ENCODE data around the gene TMEM192. TPM values are rescaled to one million over a fixed set of nuclear protein-coding genes. Genes with fewer than 3 reads are reported as not detected.
A peak's percentile ranks its signal among the peaks of the same experiment; 100 is the strongest.
"Not testable (repeated sequence)": the region's sequence is repeated elsewhere in the genome, so short reads cannot be mapped to it uniquely, and the experiment has no call there.

The TMEM192 gene
- total RNA-seq = 12.0 TPM
- 14.8 TPM for polyA plus RNA-seq

- Histone ChIP-seq H3K4me3 (ENCODE audit: low read depth, low read length) (peak within 1 kb of the TSS; percentile 87), H3K27ac (ENCODE audit: low read depth) (peak within 1 kb of the TSS; percentile 81), H3K4me1 (ENCODE audit: insufficient read depth) (no peaks in the 10 kb centered on the region), H3K36me3 (ENCODE audit: insufficient read depth) (no peaks in the 10 kb centered on the region)
- DNase-seq (ENCODE audit: extremely low spot score) = peak; percentile 83
- WGBS = under 1% methylated on average over 66 of the region's 66 CpGs
These were observed at the start of gene TMEM192 for GRCh38 chr4:165112368-165113121. TMEM192 (minus strand) TSS chr4:165112860; CDS start chr4:165112773, 87 bp downstream.

- no peaks in the 10 kb centered on the region for H3K36me3 ChIP-seq (ENCODE audit: insufficient read depth)
- H3K4me1 ChIP-seq (ENCODE audit: insufficient read depth) = no peaks in the 10 kb centered on the region
- no peak for DNase-seq (ENCODE audit: extremely low spot score)
- no peak overlapping the region for H3K4me3 ChIP-seq (ENCODE audit: low read depth, low read length)
- no peak overlapping the region for H3K27ac ChIP-seq (ENCODE audit: low read depth)
These were observed 46.1 kb upstream of the TMEM192 start for GRCh38 chr4:165158762-165159161.

- Histone ChIP-seq H3K36me3 (ENCODE audit: insufficient read depth) (no peaks in the 10 kb centered on the region), H3K4me3 (ENCODE audit: low read depth, low read length) (no peak overlapping the region), H3K27ac (ENCODE audit: low read depth) (no peak overlapping the region), H3K4me1 (ENCODE audit: insufficient read depth) (no peaks in the 10 kb centered on the region)
- no peak for DNase-seq (ENCODE audit: extremely low spot score)
- WGBS = 95% methylated on average over 2 of the region's 2 CpGs
These were observed 44.2 kb upstream of the TMEM192 start for GRCh38 chr4:165156906-165157305.

GRCh38 chr4:165154482-165154881 lies 41.8 kb upstream of the TMEM192 start:
- Histone ChIP-seq H3K36me3 (ENCODE audit: insufficient read depth) (no peaks in the 10 kb centered on the region), H3K4me3 (ENCODE audit: low read depth, low read length) (no peak overlapping the region), H3K27ac (ENCODE audit: low read depth) (no peak overlapping the region), H3K4me1 (ENCODE audit: insufficient read depth) (no peaks in the 10 kb centered on the region)
- no peak for DNase-seq (ENCODE audit: extremely low spot score)

GRCh38 chr4:165152527-165152926 lies 39.9 kb upstream of the TMEM192 start:
- Histone ChIP-seq H3K4me3 (ENCODE audit: low read depth, low read length) (no peak overlapping the region), H3K36me3 (ENCODE audit: insufficient read depth) (no peaks in the 10 kb centered on the region), H3K27ac (ENCODE audit: low read depth) (no peak overlapping the region), H3K4me1 (ENCODE audit: insufficient read depth) (no peaks in the 10 kb centered on the region)
- DNase-seq (ENCODE audit: extremely low spot score) = peak; percentile 41
- 21% methylated on average over 4 of the region's 4 CpGs for WGBS

- DNase-seq (ENCODE audit: extremely low spot score) = no peak
- no peaks in the 10 kb centered on the region for H3K36me3 ChIP-seq (ENCODE audit: insufficient read depth)
- no peak overlapping the region for H3K27ac ChIP-seq (ENCODE audit: low read depth)
- H3K4me1 ChIP-seq (ENCODE audit: insufficient read depth) = no peaks in the 10 kb centered on the region
- no peak overlapping the region for H3K4me3 ChIP-seq (ENCODE audit: low read depth, low read length)
These were observed 39.1 kb upstream of the TMEM192 start for GRCh38 chr4:165151734-165152133.

- Histone ChIP-seq H3K4me3 (ENCODE audit: low read depth, low read length) (no peak overlapping the region), H3K4me1 (ENCODE audit: insufficient read depth) (no peaks in the 10 kb centered on the region), H3K27ac (ENCODE audit: low read depth) (no peak overlapping the region), H3K36me3 (ENCODE audit: insufficient read depth) (no peaks in the 10 kb centered on the region)
- WGBS = 89% methylated on average over 3 of the region's 3 CpGs
- DNase-seq (ENCODE audit: extremely low spot score) = no peak
These were observed 37.9 kb upstream of the TMEM192 start for GRCh38 chr4:165150545-165150944.

GRCh38 chr4:165138843-165139242 lies 26.2 kb upstream of the TMEM192 start:
- H3K4me1 ChIP-seq (ENCODE audit: insufficient read depth) = no peaks in the 10 kb centered on the region
- H3K27ac ChIP-seq (ENCODE audit: low read depth) = no peak overlapping the region
- H3K36me3 ChIP-seq (ENCODE audit: insufficient read depth) = no peaks in the 10 kb centered on the region
- no peak for DNase-seq (ENCODE audit: extremely low spot score)
- no peak overlapping the region for H3K4me3 ChIP-seq (ENCODE audit: low read depth, low read length)
- 93% methylated on average over 3 of the region's 3 CpGs for WGBS

GRCh38 chr4:165137205-165137604 lies 24.5 kb upstream of the TMEM192 start:
- H3K4me1 ChIP-seq (ENCODE audit: insufficient read depth) = no peaks in the 10 kb centered on the region
- no peaks in the 10 kb centered on the region for H3K36me3 ChIP-seq (ENCODE audit: insufficient read depth)
- H3K4me3 ChIP-seq (ENCODE audit: low read depth, low read length) = no peak overlapping the region
- DNase-seq (ENCODE audit: extremely low spot score) = no peak
- no peak overlapping the region for H3K27ac ChIP-seq (ENCODE audit: low read depth)

- WGBS = 85% methylated on average over 4 of the region's 4 CpGs
- DNase-seq (ENCODE audit: extremely low spot score) = no peak
- no peaks in the 10 kb centered on the region for H3K4me1 ChIP-seq (ENCODE audit: insufficient read depth)
- H3K36me3 ChIP-seq (ENCODE audit: insufficient read depth) = no peaks in the 10 kb centered on the region
- H3K4me3 ChIP-seq (ENCODE audit: low read depth, low read length) = no peak overlapping the region
- H3K27ac ChIP-seq (ENCODE audit: low read depth) = no peak overlapping the region
These were observed 23.9 kb upstream of the TMEM192 start for GRCh38 chr4:165136529-165136928.

GRCh38 chr4:165133150-165133549 lies 20.5 kb upstream of the TMEM192 start:
- H3K4me1 ChIP-seq (ENCODE audit: insufficient read depth) = no peaks in the 10 kb centered on the region
- 61% methylated on average over 2 of the region's 2 CpGs for WGBS
- no peaks in the 10 kb centered on the region for H3K36me3 ChIP-seq (ENCODE audit: insufficient read depth)
- DNase-seq (ENCODE audit: extremely low spot score) = no peak
- no peak overlapping the region for H3K27ac ChIP-seq (ENCODE audit: low read depth)
- H3K4me3 ChIP-seq (ENCODE audit: low read depth, low read length) = no peak overlapping the region

- peak; percentile 54 for DNase-seq (ENCODE audit: extremely low spot score)
- WGBS = 14% methylated on average over 9 of the region's 9 CpGs
These were observed 18.7 kb upstream of the TMEM192 start for GRCh38 chr4:165131247-165131832.

GRCh38 chr4:165129924-165130323 lies 17.3 kb upstream of the TMEM192 start:
- Histone ChIP-seq H3K27ac (ENCODE audit: low read depth) (no peak overlapping the region), H3K36me3 (ENCODE audit: insufficient read depth) (no peaks in the 10 kb centered on the region), H3K4me1 (ENCODE audit: insufficient read depth) (no peaks in the 10 kb centered on the region), H3K4me3 (ENCODE audit: low read depth, low read length) (no peak overlapping the region)
- no peak for DNase-seq (ENCODE audit: extremely low spot score)
- 60% methylated on average over 3 of the region's 3 CpGs for WGBS

More at GRCh38 chr4:165131247-165131832, 18.7 kb upstream of the TMEM192 start:
- H3K4me1 ChIP-seq (ENCODE audit: insufficient read depth) = no peaks in the 10 kb centered on the region
- H3K4me3 ChIP-seq (ENCODE audit: low read depth, low read length) = no peak overlapping the region
- H3K36me3 ChIP-seq (ENCODE audit: insufficient read depth) = no peaks in the 10 kb centered on the region
- no peak overlapping the region for H3K27ac ChIP-seq (ENCODE audit: low read depth)

- H3K4me3 ChIP-seq (ENCODE audit: low read depth, low read length); DNase-seq (ENCODE audit: extremely low spot score); H3K36me3 ChIP-seq (ENCODE audit: insufficient read depth); H3K27ac ChIP-seq (ENCODE audit: low read depth); H3K4me1 ChIP-seq (ENCODE audit: insufficient read depth): not testable (repeated sequence)
- 97% methylated on average over 40 of the region's 40 CpGs for WGBS
These were observed 13.3 kb upstream of the TMEM192 start for GRCh38 chr4:165125869-165126499.

Data from urinary bladder (tissue), 4 donors.